ENCODE results near the gene HCFC1R1.
"Not testable (repeated sequence)": the region's sequence is repeated elsewhere in the genome, so short reads cannot be mapped to it uniquely, and the experiment has no call there.

The HCFC1R1 gene

GRCh38 chr16:3023669-3024478 is at the start of gene HCFC1R1, which contains the start of gene THOC6:
TSS of gene HCFC1R1 (minus strand) at chr16:3023942. CDS start at chr16:3023941, 1 bp downstream.
TSS of gene THOC6 (plus strand) at chr16:3024035. CDS start at chr16:3024327, 292 bp downstream.
- DNase-seq (ENCODE audit: insufficient read length, low spot score): peak; percentile 93
- peak; percentile 99 for FAIRE-seq

- DNase-seq (ENCODE audit: insufficient read length, low spot score): no peak
- no peak for FAIRE-seq
Measured at GRCh38 chr16:3073448-3073847, 49.7 kb upstream of the HCFC1R1 start.

GRCh38 chr16:3072576-3073263 is 49.0 kb upstream of the HCFC1R1 start:
- FAIRE-seq; DNase-seq (ENCODE audit: insufficient read length, low spot score): not testable (repeated sequence)

GRCh38 chr16:3072148-3072547 is 48.4 kb upstream of the HCFC1R1 start:
- DNase-seq (ENCODE audit: insufficient read length, low spot score): not testable (repeated sequence)
- FAIRE-seq: peak; percentile 26

- DNase-seq (ENCODE audit: insufficient read length, low spot score): no peak
- no peak for FAIRE-seq
Measured at GRCh38 chr16:3071655-3072054, 47.9 kb upstream of the HCFC1R1 start.

GRCh38 chr16:3070608-3071111 is 46.9 kb upstream of the HCFC1R1 start:
- FAIRE-seq: no peak
- no peak for DNase-seq (ENCODE audit: insufficient read length, low spot score)

GRCh38 chr16:3069146-3069545 is 45.4 kb upstream of the HCFC1R1 start:
- FAIRE-seq; DNase-seq (ENCODE audit: insufficient read length, low spot score): not testable (repeated sequence)

- DNase-seq (ENCODE audit: insufficient read length, low spot score) (no peak), FAIRE-seq (no peak)
Measured at GRCh38 chr16:3068487-3068886, 44.7 kb upstream of the HCFC1R1 start.

GRCh38 chr16:3066440-3066748 is 42.7 kb upstream of the HCFC1R1 start:
- DNase-seq (ENCODE audit: insufficient read length, low spot score): no peak
- FAIRE-seq: no peak

- DNase-seq (ENCODE audit: insufficient read length, low spot score) (no peak), FAIRE-seq (no peak)
Measured at GRCh38 chr16:3065742-3066439, 42.1 kb upstream of the HCFC1R1 start.

GRCh38 chr16:3065069-3065741 is 41.5 kb upstream of the HCFC1R1 start, which contains the start of gene IL32:
TSS of gene IL32 (plus strand) at chr16:3065640. CDS start at chr16:3065812, 172 bp downstream.
- DNase-seq (ENCODE audit: insufficient read length, low spot score) (peak; percentile 60), FAIRE-seq (no peak)

- no peak for DNase-seq (ENCODE audit: insufficient read length, low spot score)
- FAIRE-seq: no peak
Measured at GRCh38 chr16:3063625-3064386, 40.1 kb upstream of the HCFC1R1 start.

GRCh38 chr16:3062553-3062952 is 38.8 kb upstream of the HCFC1R1 start:
- FAIRE-seq (no peak), DNase-seq (ENCODE audit: insufficient read length, low spot score) (no peak)

GRCh38 chr16:3060339-3061127 is 36.8 kb upstream of the HCFC1R1 start:
- DNase-seq (ENCODE audit: insufficient read length, low spot score) (no peak), FAIRE-seq (no peak)

GRCh38 chr16:3059723-3060242 is 36.0 kb upstream of the HCFC1R1 start:
- no peak for FAIRE-seq
- no peak for DNase-seq (ENCODE audit: insufficient read length, low spot score)

- DNase-seq (ENCODE audit: insufficient read length, low spot score) (peak; percentile 91), FAIRE-seq (peak; percentile 86)
Measured at GRCh38 chr16:3059041-3059722, 35.4 kb upstream of the HCFC1R1 start.

GRCh38 chr16:3058139-3059030 is 34.6 kb upstream of the HCFC1R1 start:
- FAIRE-seq (no peak), DNase-seq (ENCODE audit: insufficient read length, low spot score) (peak; percentile 37)
